Measurements from ENCODE around the gene JAZF1. TPM values are rescaled to one million over a fixed set of nuclear protein-coding genes. Genes with fewer than 3 reads are reported as not detected.

JAZF1 gene
- total RNA-seq, 1 experiment from 2014 or later, result 9.1 TPM

- Mint-ChIP-seq H3K36me3 (ENCODE audit: insufficient read depth in 1 of 3, low read depth in 3 of 3) (no peaks in the 10 kb centered on the region; a peak in 1 of 7 replicates), H3K9me3 (no peaks in the 10 kb centered on the region)
These were observed 207.0 kb downstream of the JAZF1 start for GRCh38 chr7:27973625-27974024.

More at GRCh38 chr7:27973625-27974024, 207.0 kb downstream of the JAZF1 start:
- Histone ChIP-seq H3K27ac (ENCODE audit: insufficient read length, low read depth, low read length) (no peak overlapping the region), H3K4me1 (ENCODE audit: insufficient read depth, low read length) (no peaks in the 10 kb centered on the region), H3K56ac (ENCODE audit: insufficient read length, low read depth, low read length) (no peak overlapping the region), H2BK20ac (ENCODE audit: low read depth, low read length, poor library complexity, severe bottlenecking) (no peak overlapping the region), H2BK12ac (ENCODE audit: insufficient read length, low read depth, low read length) (no peak overlapping the region), H3K4me2 (ENCODE audit: insufficient read depth, insufficient read length, low read length) (no peak overlapping the region), H3K27me3 (ENCODE audit: insufficient read depth, low read length) (no peaks in the 10 kb centered on the region), H2BK120ac (ENCODE audit: low read depth, low read length, poor library complexity, severe bottlenecking) (no peak overlapping the region), H2AFZ (ENCODE audit: low read length) (no peak overlapping the region), H4K5ac (ENCODE audit: insufficient read length, low read depth, low read length) (no peak overlapping the region), H4K91ac (ENCODE audit: insufficient read length, low read depth, low read length) (no peak overlapping the region), H3K18ac (ENCODE audit: insufficient read length, low read depth, low read length) (no peak overlapping the region), H4K20me1 (ENCODE audit: control insufficient read depth, insufficient read depth, insufficient read length) (no peaks in the 10 kb centered on the region), H3K14ac (ENCODE audit: insufficient read depth, low read length) (no peak overlapping the region), H2BK15ac (ENCODE audit: low read depth, low read length) (no peak overlapping the region), H3T11ph (ENCODE audit: low read length) (no peak overlapping the region), H2BK5ac (ENCODE audit: insufficient read length, low read length) (no peak overlapping the region), H3K23me2 (ENCODE audit: insufficient read length, low read depth, low read length, poor library complexity, severe bottlenecking) (no peaks in the 10 kb centered on the region), H3K9ac (ENCODE audit: extremely low read depth, insufficient read length, low read length) (no peak overlapping the region), H3K79me2 (ENCODE audit: insufficient read depth, low read length) (no peaks in the 10 kb centered on the region; the same call in 1 of the 2 replicates), H3K9me3 (ENCODE audit: control insufficient read depth, low read depth, low read length) (no peaks in the 10 kb centered on the region), H3K23ac (ENCODE audit: insufficient read length, low read depth, low read length) (no peak overlapping the region), H3K79me1 (ENCODE audit: insufficient read depth, low read depth, low read length, poor library complexity, severe bottlenecking) (no peaks in the 10 kb centered on the region), H2AK5ac (ENCODE audit: insufficient read length, low read length) (no peak overlapping the region), H3K4ac (ENCODE audit: low read depth, low read length) (no peak overlapping the region), H4K8ac (replicated peaks; ENCODE audit: insufficient read length, low read depth, low read length) (no peak overlapping the region)
- TF ChIP-seq CTCF (conservative IDR thresholded peaks at IDR 0.05), result no peak
- Mint-ChIP-seq H3K27me3 (ENCODE audit: low read depth) (no peaks in the 10 kb centered on the region), H3K4me3 (no peak overlapping the region), H3K4me1 (no peaks in the 10 kb centered on the region), H3K27ac (no peak overlapping the region)
- WGBS (ENCODE audit: extremely low coverage, insufficient read length, low lambda C conversion rate), result no CpG with 5 or more reads among the region's 3 CpGs
- DNase-seq, result no peak
